Testis (tissue), 3 donors: Measurements from ENCODE around the gene SPEN. TPM values are rescaled to one million over a fixed set of nuclear protein-coding genes. Genes with fewer than 3 reads are reported as not detected.
"Not testable (repeated sequence)": the region's sequence is repeated elsewhere in the genome, so short reads cannot be mapped to it uniquely, and the experiment has no call there.

ENCODE experiments used
- DNase-seq: peaks from one replicate; pipeline ENCODE4 v3.0.0-alpha.2; 2019
- H3K27ac ChIP-seq, 2 donors: fragments of 200-600 bp; sonication (generic); one replicate each; pipeline ENCODE4 v1.5.1; 2019
- H3K27me3 ChIP-seq: fragments of 200-600 bp; sonication (generic); one replicate; pipeline ENCODE4 v1.5.1; 2019
- H3K36me3 ChIP-seq: fragments of 200-600 bp; sonication (generic); one replicate; pipeline ENCODE4 v1.5.1; 2017; ENCODE audit warnings: low read depth; ENCODE audit errors: missing control alignments
- H3K4me1 ChIP-seq: fragments of 200-600 bp; sonication (generic); one replicate; pipeline ENCODE4 v1.5.1; 2019
- H3K4me3 ChIP-seq, 2 donors: fragments of 200-600 bp; sonication (generic); one replicate each; pipeline ENCODE4 v1.5.1; 2017 to 2019
- H3K9me3 ChIP-seq: fragments of 200-600 bp; sonication (generic); one replicate; pipeline ENCODE4 v1.5.1; 2017
- CTCF ChIP-seq, 3 experiments: fragments of 450-650 bp in 2 of 3; fragments of 200-600 bp in 1 of 3; sonication (generic) in 1 of 3; IDR thresholded peaks; one replicate each; pipeline ENCODE4 v1.5.1; 2016 to 2019; ENCODE audit warnings: antibody characterized with exemption in 3 of 3, mild to moderate bottlenecking in 2 of 3, moderate library complexity in 1 of 3
- POLR2A ChIP-seq: fragments of 450-650 bp; IDR thresholded peaks from one replicate; pipeline ENCODE4 v1.6.1; 2017; ENCODE audit warnings: antibody characterized with exemption, mild to moderate bottlenecking, moderate library complexity
- WGBS, 2 donors: methylation state at CpG; one replicate each; pipeline ENCODE4 v1.1.5; 2018; 5-methylcytosine and 5-hydroxymethylcytosine counted together
- intact Hi-C: fragments of 100-400 bp; cut with DNase I; formaldehyde crosslinking; loops from one replicate; pipeline ENCODE4 v1.15.1; 2023; ENCODE audit warnings: low total_unique reads
- polyA plus RNA-seq: library from polyadenylated mRNA; stranded (reverse); fragments of 350-450 nt; fragmentation: Illumina TruSeq; extraction: RNeasy Lipid Tissue Mini Kit (QIAGEN cat#74804); gene quantifications from one replicate; pipeline ENCODE4 v1.2.3, GENCODE V29; 2014; ENCODE audit warnings: low read depth, low replicate concordance; ENCODE audit not compliant: insufficient read depth
- total RNA-seq, 2 donors: library from RNA; depleted of rRNA; stranded (reverse); fragments of >200 nt; gene quantifications; one replicate each; pipeline ENCODE4 v1.2.3, GENCODE V29; 2016

The SPEN gene
- total and polyA plus RNA-seq, 3 donors from 2014 or later = 53.2 to 60.6 (median 54.8) TPM

GRCh38 chr1:15802234-15802965 is 45.1 kb upstream of the SPEN start:
- Histone ChIP-seq H3K4me3 (no peak overlapping the region), H3K9me3 (no peaks in the 10 kb centered on the region), H3K27me3 (no peaks in the 10 kb centered on the region), H3K4me1 (peaks cover 23% of the 10 kb centered on the region), H3K27ac (no peak overlapping the region), H3K36me3 (no peaks in the 10 kb centered on the region)
- no peak for DNase-seq
- intact Hi-C loops = no loop called here
- no peak for TF ChIP-seq POLR2A
- TF ChIP-seq CTCF (IDR thresholded peaks at IDR 0.05) = no peak
- WGBS, 2 donors = 83 to 93% methylated on average over 17 of the region's 17 CpGs

DNA sequence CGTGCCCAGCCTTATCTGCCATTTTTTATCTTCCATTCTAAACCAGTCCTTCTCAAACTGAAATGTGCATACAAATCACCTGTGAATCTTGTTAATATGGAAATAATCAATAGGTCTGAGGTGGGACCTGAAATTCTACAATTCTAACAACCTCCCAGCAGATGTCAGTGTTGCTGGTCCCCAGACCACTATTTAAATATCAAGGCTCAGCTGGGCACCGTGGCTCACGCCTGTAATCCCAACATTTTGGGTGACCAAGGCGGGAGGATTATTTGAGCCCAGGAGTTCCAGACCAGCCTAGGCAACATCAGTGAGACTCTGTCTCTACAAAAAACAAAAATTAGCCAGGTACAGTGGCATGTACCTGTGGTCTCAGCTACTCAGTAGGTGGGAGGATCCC is 44.1 kb upstream of the SPEN start:
- 43 to 62% methylated on average over 4 of the region's 4 CpGs for WGBS, 2 donors
- no peaks in the 10 kb centered on the region for H3K27me3 ChIP-seq
- H3K4me3 ChIP-seq = no peak overlapping the region
- H3K9me3 ChIP-seq = no peaks in the 10 kb centered on the region
- no peaks in the 10 kb centered on the region for H3K36me3 ChIP-seq
- intact Hi-C loops = no loop called here
- TF ChIP-seq POLR2A (no peak), CTCF (IDR thresholded peaks at IDR 0.05) (peak in 2 of 3 experiments; percentile 30 to 47)
- no peak overlapping the region for H3K27ac ChIP-seq
- DNase-seq = no peak
- H3K4me1 ChIP-seq = peaks cover 20% of the 10 kb centered on the region

GRCh38 chr1:15804060-15804459 is 43.4 kb upstream of the SPEN start:
- no peaks in the 10 kb centered on the region for H3K27me3 ChIP-seq
- H3K4me1 ChIP-seq = peaks cover 15% of the 10 kb centered on the region
- H3K4me3 ChIP-seq = no peak overlapping the region
- no peak overlapping the region for H3K27ac ChIP-seq
- intact Hi-C loops = no loop called here
- no peak for DNase-seq
- TF ChIP-seq POLR2A (no peak), CTCF (IDR thresholded peaks at IDR 0.05) (no peak)
- no peaks in the 10 kb centered on the region for H3K36me3 ChIP-seq
- no peaks in the 10 kb centered on the region for H3K9me3 ChIP-seq
- WGBS, 2 donors = 89 to 97% methylated on average over 7 to 8 of the region's 8 CpGs

- no peak for DNase-seq
- H3K4me3 ChIP-seq = no peak overlapping the region
- H3K4me1 ChIP-seq = peaks cover 5% of the 10 kb centered on the region
- no peaks in the 10 kb centered on the region for H3K36me3 ChIP-seq
- no peak overlapping the region for H3K27ac ChIP-seq
- 90 to 95% methylated on average over 10 of the region's 10 CpGs for WGBS, 2 donors
- no peaks in the 10 kb centered on the region for H3K27me3 ChIP-seq
- no peaks in the 10 kb centered on the region for H3K9me3 ChIP-seq
- intact Hi-C loops = no loop called here
- TF ChIP-seq POLR2A (no peak), CTCF (IDR thresholded peaks at IDR 0.05) (no peak)
Measured at GRCh38 chr1:15807121-15807520, 40.4 kb upstream of the SPEN start.

GRCh38 chr1:15807549-15807948 is 40.0 kb upstream of the SPEN start, which contains the start of gene UQCRHL:
TSS of gene UQCRHL (minus strand) at chr1:15807649. CDS start at chr1:15807649, 0 bp downstream.
- H3K36me3 ChIP-seq, H3K9me3 ChIP-seq, H3K4me3 ChIP-seq, H3K27ac ChIP-seq, H3K4me1 ChIP-seq, intact Hi-C loops, DNase-seq, H3K27me3 ChIP-seq: not testable (repeated sequence)
- WGBS, 2 donors = 88 to 92% methylated on average over 11 of the region's 11 CpGs
